HEK293T (cell line): Measurements from ENCODE around the gene UCP2.

Experiments used
- ARNT ChIP-seq: fragments of 450-650 bp; IDR thresholded peaks from 2 replicates; pipeline ENCODE4 v1.6.1; 2017; ENCODE audit warnings: mild to moderate bottlenecking
- BHLHE40 ChIP-seq: fragments of 450-650 bp; IDR thresholded peaks from 2 replicates; pipeline ENCODE4 v1.6.1; 2016; ENCODE audit warnings: mild to moderate bottlenecking, moderate library complexity, borderline replicate concordance
- CTBP1 ChIP-seq: fragments of 450-650 bp; IDR thresholded peaks from 2 replicates; pipeline ENCODE4 v1.6.1; 2016; ENCODE audit warnings: borderline replicate concordance
- FOXA1 ChIP-seq: fragments of 450-650 bp; IDR thresholded peaks from 2 replicates; pipeline ENCODE4 v1.6.1; 2016; ENCODE audit warnings: mild to moderate bottlenecking
- FOXK2 ChIP-seq: fragments of 450-650 bp; IDR thresholded peaks from 2 replicates; pipeline ENCODE4 v1.6.1; 2016; ENCODE audit warnings: mild to moderate bottlenecking
- FOXM1 ChIP-seq: fragments of 450-650 bp; IDR thresholded peaks from 2 replicates; pipeline ENCODE4 v1.6.1; 2017; ENCODE audit warnings: mild to moderate bottlenecking, borderline replicate concordance
- HDGF ChIP-seq: fragments of 450-650 bp; IDR thresholded peaks from 2 replicates; pipeline ENCODE4 v1.6.1; 2017; ENCODE audit warnings: antibody characterized with exemption, borderline replicate concordance
- L3MBTL2 ChIP-seq: fragments of 450-650 bp; conservative IDR thresholded peaks from 2 replicates; pipeline ENCODE4 v1.6.1; 2016; ENCODE audit warnings: mild to moderate bottlenecking
- LEF1 ChIP-seq: fragments of 450-650 bp; IDR thresholded peaks from 2 replicates; pipeline ENCODE4 v1.6.1; 2017; ENCODE audit warnings: mild to moderate bottlenecking, borderline replicate concordance
- NFRKB ChIP-seq: fragments of 450-650 bp; IDR thresholded peaks from 2 replicates; pipeline ENCODE4 v1.6.1; 2016; ENCODE audit warnings: mild to moderate bottlenecking, moderate library complexity
- SP1 ChIP-seq: fragments of 450-650 bp; IDR thresholded peaks from 2 replicates; pipeline ENCODE4 v1.6.1; 2017
- TARDBP ChIP-seq: fragments of 450-650 bp; IDR thresholded peaks from 2 replicates; pipeline ENCODE4 v1.6.1; 2016
- ZNF384 ChIP-seq: fragments of 450-650 bp; IDR thresholded peaks from 2 replicates; pipeline ENCODE4 v1.6.1; 2016
- TF ChIP-seq, protein P1 (sequence below): fragments of 450-650 bp; IDR thresholded peaks from 2 replicates; pipeline ENCODE4 v1.6.1; 2016

DNA sequence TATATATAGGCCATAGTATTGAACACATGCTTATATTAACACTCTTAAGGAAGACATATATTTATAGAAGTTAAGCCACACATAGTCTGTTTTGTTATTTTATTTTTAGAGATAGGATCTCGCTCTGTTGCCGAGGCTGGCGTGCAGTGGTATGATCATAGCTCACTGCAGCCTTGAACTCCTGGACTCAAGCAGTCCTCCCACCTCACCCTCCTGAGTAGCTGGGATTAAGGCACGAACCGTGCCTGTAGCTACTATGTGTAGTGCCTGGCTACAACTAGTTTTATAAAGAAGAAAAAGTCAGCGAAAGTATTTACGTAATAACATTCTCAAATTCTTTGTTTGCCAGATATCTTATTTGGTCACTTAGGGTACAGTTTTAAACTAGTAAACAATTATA is 5.6 kb upstream of the UCP2 start:
- TF ChIP-seq SP1: no peak
- no peak for TF ChIP-seq BHLHE40
- TF ChIP-seq L3MBTL2: no peak
- no peak for TF ChIP-seq ZNF384
- TF ChIP-seq LEF1: no peak
- no peak for TF ChIP-seq FOXM1
- TF ChIP-seq FOXK2: no peak
- TF ChIP-seq, protein P1, sequence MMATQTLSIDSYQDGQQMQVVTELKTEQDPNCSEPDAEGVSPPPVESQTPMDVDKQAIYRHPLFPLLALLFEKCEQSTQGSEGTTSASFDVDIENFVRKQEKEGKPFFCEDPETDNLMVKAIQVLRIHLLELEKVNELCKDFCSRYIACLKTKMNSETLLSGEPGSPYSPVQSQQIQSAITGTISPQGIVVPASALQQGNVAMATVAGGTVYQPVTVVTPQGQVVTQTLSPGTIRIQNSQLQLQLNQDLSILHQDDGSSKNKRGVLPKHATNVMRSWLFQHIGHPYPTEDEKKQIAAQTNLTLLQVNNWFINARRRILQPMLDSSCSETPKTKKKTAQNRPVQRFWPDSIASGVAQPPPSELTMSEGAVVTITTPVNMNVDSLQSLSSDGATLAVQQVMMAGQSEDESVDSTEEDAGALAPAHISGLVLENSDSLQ: no peak
- TF ChIP-seq NFRKB: no peak
- no peak for TF ChIP-seq TARDBP
- no peak for TF ChIP-seq HDGF
- TF ChIP-seq ARNT: no peak
- TF ChIP-seq FOXA1: no peak
- TF ChIP-seq CTBP1: no peak
